Neural progenitor cell (in vitro differentiated cells): ENCODE measurements around the gene SLC15A1. TPM values are rescaled to one million over a fixed set of nuclear protein-coding genes. Genes with fewer than 3 reads are reported as not detected.

Source experiments
- DNase-seq: peaks from one replicate; pipeline ENCODE4 v3.0.0-alpha.2; 2016; ENCODE audit warnings: low spot score
- H2AFZ ChIP-seq: fragments of 200-600 bp; sonication (generic); replicated peaks from 2 replicates; pipeline ENCODE4 v1.6.1; 2016; ENCODE audit warnings: antibody characterized with exemption
- H3F3A ChIP-seq: fragments of 200-600 bp; sonication (generic); 2 replicates; pipeline ENCODE4 v1.6.1; 2016; ENCODE audit warnings: antibody characterized with exemption, low read depth
- H3K27ac ChIP-seq: fragments of 200-600 bp; sonication (generic); 2 replicates; pipeline ENCODE4 v1.5.1; 2016; ENCODE audit warnings: mild to moderate bottlenecking
- H3K27me3 ChIP-seq: fragments of 200-600 bp; sonication (generic); 2 replicates; pipeline ENCODE4 v1.6.1; 2016; ENCODE audit warnings: mild to moderate bottlenecking, moderate library complexity
- H3K36me3 ChIP-seq: fragments of 200-600 bp; sonication (generic); 2 replicates; pipeline ENCODE4 v1.5.1; 2016
- H3K4me1 ChIP-seq: fragments of 200-600 bp; sonication (generic); 2 replicates; pipeline ENCODE4 v1.6.1; 2016; ENCODE audit warnings: mixed run types
- H3K4me2 ChIP-seq: fragments of 200-600 bp; sonication (generic); 2 replicates; pipeline ENCODE4 v1.6.1; 2016
- H3K4me3 ChIP-seq: fragments of 200-600 bp; sonication (generic); 2 replicates; pipeline ENCODE4 v1.5.1; 2016
- H3K79me2 ChIP-seq: fragments of 200-600 bp; sonication (generic); 2 replicates; pipeline ENCODE4 v1.6.1; 2016; ENCODE audit warnings: low read depth
- H3K9ac ChIP-seq: fragments of 200-600 bp; sonication (generic); 2 replicates; pipeline ENCODE4 v1.6.1; 2016
- H3K9me3 ChIP-seq: fragments of 200-600 bp; sonication (generic); 2 replicates; pipeline ENCODE4 v1.5.1; 2016; ENCODE audit warnings: low read depth
- H4K20me1 ChIP-seq: fragments of 200-600 bp; sonication (generic); 2 replicates; pipeline ENCODE4 v1.6.1; 2016; ENCODE audit warnings: low read depth
- H3K27ac Mint-ChIP-seq: 3 replicates; pipeline ENCODE4 v1.8.0; 2021; ENCODE audit warnings: mixed read lengths
- H3K27me3 Mint-ChIP-seq: 2 replicates; pipeline ENCODE4 v1.8.0; 2022; ENCODE audit warnings: low read depth, mild to moderate bottlenecking, inconsistent platforms, moderate library complexity, mixed read lengths; ENCODE audit not compliant: insufficient read depth
- H3K36me3 Mint-ChIP-seq: 3 replicates; pipeline ENCODE4 v1.8.0; 2021; ENCODE audit warnings: mixed read lengths
- H3K4me1 Mint-ChIP-seq: 3 replicates; pipeline ENCODE4 v1.8.0; 2021; ENCODE audit warnings: mixed read lengths
- H3K4me3 Mint-ChIP-seq: 3 replicates; pipeline ENCODE4 v1.8.0; 2021; ENCODE audit warnings: mild to moderate bottlenecking, moderate library complexity, mixed read lengths
- H3K9me3 Mint-ChIP-seq: 3 replicates; pipeline ENCODE4 v1.8.0; 2020; ENCODE audit warnings: mixed read lengths
- CTCF ChIP-seq: fragments of 200-600 bp; sonication (generic); IDR thresholded peaks from 2 replicates; pipeline ENCODE4 v1.5.1; 2017; ENCODE audit warnings: antibody characterized with exemption, mild to moderate bottlenecking
- EZH2 ChIP-seq: fragments of 200-600 bp; sonication (generic); IDR thresholded peaks from 2 replicates; pipeline ENCODE4 v1.6.1; 2017; ENCODE audit warnings: antibody characterized with exemption, mild to moderate bottlenecking, moderate library complexity
- EZH2phosphoT487 ChIP-seq: fragments of 200-600 bp; sonication (generic); IDR thresholded peaks from 2 replicates; pipeline ENCODE4 v1.6.1; 2017; ENCODE audit warnings: antibody characterized with exemption
- total RNA-seq: library from RNA; depleted of rRNA; stranded (reverse); fragments of >200 nt; gene quantifications from 2 replicates; pipeline ENCODE4 v1.2.3, GENCODE V29; 2015; ENCODE audit warnings: low replicate concordance

Gene SLC15A1
- total RNA-seq, 1 donor from 2014 or later = not detected

- no peak for TF ChIP-seq CTCF
- no peak for TF ChIP-seq EZH2
- TF ChIP-seq EZH2phosphoT487 = no peak
- H3K4me3 ChIP-seq = no peak overlapping the region
- H2AFZ ChIP-seq = no peak overlapping the region
Measured at GRCh38 chr13:98766697-98767096, 14.2 kb upstream of the SLC15A1 start.

GRCh38 chr13:98765996-98766519 lies 13.6 kb upstream of the SLC15A1 start:
- no peaks in the 10 kb centered on the region for H3K36me3 ChIP-seq
- H4K20me1 ChIP-seq = no peaks in the 10 kb centered on the region
- no peak overlapping the region for H2AFZ ChIP-seq
- Mint-ChIP-seq H3K4me3 (no peak overlapping the region), H3K27ac (no peak overlapping the region), H3K4me1 (no peaks in the 10 kb centered on the region), H3K9me3 (no peaks in the 10 kb centered on the region), H3K27me3 (peaks cover 2% of the 10 kb centered on the region), H3K36me3 (no peaks in the 10 kb centered on the region)
- TF ChIP-seq EZH2phosphoT487 = no peak
- no peak for TF ChIP-seq CTCF
- no peak for TF ChIP-seq EZH2
- no peak overlapping the region for H3K9ac ChIP-seq
- H3K4me3 ChIP-seq = no peak overlapping the region
- H3K79me2 ChIP-seq = no peaks in the 10 kb centered on the region
- H3K4me2 ChIP-seq = no peak overlapping the region
- no peaks in the 10 kb centered on the region for H3K27me3 ChIP-seq
- H3K4me1 ChIP-seq = no peaks in the 10 kb centered on the region
- H3K27ac ChIP-seq = no peak overlapping the region
- DNase-seq = no peak
- H3K9me3 ChIP-seq = no peaks in the 10 kb centered on the region
- no peaks in the 10 kb centered on the region for H3F3A ChIP-seq

More at GRCh38 chr13:98766697-98767096, 14.2 kb upstream of the SLC15A1 start:
- Histone ChIP-seq H3K9ac (no peak overlapping the region), H3K4me2 (no peak overlapping the region), H3K27ac (no peak overlapping the region), H3K27me3 (no peaks in the 10 kb centered on the region), H3K4me1 (no peaks in the 10 kb centered on the region), H3K36me3 (no peaks in the 10 kb centered on the region), H3F3A (no peaks in the 10 kb centered on the region), H4K20me1 (no peaks in the 10 kb centered on the region), H3K79me2 (no peaks in the 10 kb centered on the region), H3K9me3 (no peaks in the 10 kb centered on the region)
- peaks cover 2% of the 10 kb centered on the region for H3K27me3 Mint-ChIP-seq
- no peak overlapping the region for H3K4me3 Mint-ChIP-seq
- H3K27ac Mint-ChIP-seq = no peak overlapping the region
- H3K36me3 Mint-ChIP-seq = no peaks in the 10 kb centered on the region
- DNase-seq = no peak
- H3K9me3 Mint-ChIP-seq = no peaks in the 10 kb centered on the region
- H3K4me1 Mint-ChIP-seq = no peaks in the 10 kb centered on the region

GRCh38 chr13:98761986-98762616 lies 9.6 kb upstream of the SLC15A1 start:
- H3K9me3 Mint-ChIP-seq = no peaks in the 10 kb centered on the region
- peaks cover 4% of the 10 kb centered on the region for H3K27me3 Mint-ChIP-seq
- Histone ChIP-seq H3K9me3 (no peaks in the 10 kb centered on the region), H3K4me3 (no peak overlapping the region), H2AFZ (no peak overlapping the region), H3F3A (no peaks in the 10 kb centered on the region), H3K79me2 (no peaks in the 10 kb centered on the region), H3K4me1 (no peaks in the 10 kb centered on the region), H3K36me3 (no peaks in the 10 kb centered on the region), H3K9ac (no peak overlapping the region), H3K27ac (no peak overlapping the region), H4K20me1 (no peaks in the 10 kb centered on the region), H3K4me2 (no peak overlapping the region), H3K27me3 (no peaks in the 10 kb centered on the region)
- H3K27ac Mint-ChIP-seq = no peak overlapping the region
- H3K4me1 Mint-ChIP-seq = no peaks in the 10 kb centered on the region
- no peaks in the 10 kb centered on the region for H3K36me3 Mint-ChIP-seq
- H3K4me3 Mint-ChIP-seq = no peak overlapping the region
- no peak for TF ChIP-seq EZH2
- TF ChIP-seq EZH2phosphoT487 = no peak
- no peak for TF ChIP-seq CTCF
- no peak for DNase-seq
